B cell (primary cell): ENCODE data around the gene SNRPF.

Source experiments
- EZH2 ChIP-seq: IDR thresholded peaks from 2 replicates; pipeline ENCODE4 v1.6.1; 2012; ENCODE audit warnings: borderline replicate concordance, low read depth, mild to moderate bottlenecking, moderate library complexity, low read length; ENCODE audit not compliant: insufficient read depth, poor library complexity, severe bottlenecking
- TF ChIP-seq, protein P1 (sequence below): fragments of 200-600 bp; IDR thresholded peaks from one replicate; pipeline ENCODE4 v1.8.0; 2022; ENCODE audit warnings: antibody characterized with exemption, mild to moderate bottlenecking

GRCh38 chr12:95834572-95834971 is 24.2 kb upstream of the SNRPF start:
- TF ChIP-seq, protein P1, sequence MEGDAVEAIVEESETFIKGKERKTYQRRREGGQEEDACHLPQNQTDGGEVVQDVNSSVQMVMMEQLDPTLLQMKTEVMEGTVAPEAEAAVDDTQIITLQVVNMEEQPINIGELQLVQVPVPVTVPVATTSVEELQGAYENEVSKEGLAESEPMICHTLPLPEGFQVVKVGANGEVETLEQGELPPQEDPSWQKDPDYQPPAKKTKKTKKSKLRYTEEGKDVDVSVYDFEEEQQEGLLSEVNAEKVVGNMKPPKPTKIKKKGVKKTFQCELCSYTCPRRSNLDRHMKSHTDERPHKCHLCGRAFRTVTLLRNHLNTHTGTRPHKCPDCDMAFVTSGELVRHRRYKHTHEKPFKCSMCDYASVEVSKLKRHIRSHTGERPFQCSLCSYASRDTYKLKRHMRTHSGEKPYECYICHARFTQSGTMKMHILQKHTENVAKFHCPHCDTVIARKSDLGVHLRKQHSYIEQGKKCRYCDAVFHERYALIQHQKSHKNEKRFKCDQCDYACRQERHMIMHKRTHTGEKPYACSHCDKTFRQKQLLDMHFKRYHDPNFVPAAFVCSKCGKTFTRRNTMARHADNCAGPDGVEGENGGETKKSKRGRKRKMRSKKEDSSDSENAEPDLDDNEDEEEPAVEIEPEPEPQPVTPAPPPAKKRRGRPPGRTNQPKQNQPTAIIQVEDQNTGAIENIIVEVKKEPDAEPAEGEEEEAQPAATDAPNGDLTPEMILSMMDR: no peak
- TF ChIP-seq EZH2: no peak
